Measurements from ENCODE around the gene F8.

Gene F8

DNA sequence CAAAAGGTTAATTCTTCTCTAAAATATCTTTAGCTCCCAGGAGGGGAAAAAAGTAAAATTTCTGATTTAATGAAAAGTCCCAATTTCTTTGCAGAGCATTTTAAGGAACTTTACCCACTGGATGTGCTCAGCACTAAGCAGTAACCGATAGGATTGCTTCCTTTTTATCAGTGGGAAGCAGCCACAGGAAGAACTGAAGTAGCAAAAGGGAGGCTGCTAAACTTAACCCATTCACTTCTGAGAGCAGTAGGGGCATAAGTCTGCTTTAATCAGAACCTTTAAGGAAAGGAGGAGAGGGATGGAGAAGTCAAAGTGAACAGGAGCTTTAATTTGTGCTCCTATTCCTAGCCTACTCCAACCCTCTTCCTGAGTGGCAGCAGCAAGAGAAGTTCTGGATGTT, at the start of gene F8:
TSS of gene F8 (minus strand) at position 139 of the 400 bp plus-strand sequence. CDS start 171 bp downstream, outside the sequence.
- peak; percentile 47 for DNase-seq

DNA sequence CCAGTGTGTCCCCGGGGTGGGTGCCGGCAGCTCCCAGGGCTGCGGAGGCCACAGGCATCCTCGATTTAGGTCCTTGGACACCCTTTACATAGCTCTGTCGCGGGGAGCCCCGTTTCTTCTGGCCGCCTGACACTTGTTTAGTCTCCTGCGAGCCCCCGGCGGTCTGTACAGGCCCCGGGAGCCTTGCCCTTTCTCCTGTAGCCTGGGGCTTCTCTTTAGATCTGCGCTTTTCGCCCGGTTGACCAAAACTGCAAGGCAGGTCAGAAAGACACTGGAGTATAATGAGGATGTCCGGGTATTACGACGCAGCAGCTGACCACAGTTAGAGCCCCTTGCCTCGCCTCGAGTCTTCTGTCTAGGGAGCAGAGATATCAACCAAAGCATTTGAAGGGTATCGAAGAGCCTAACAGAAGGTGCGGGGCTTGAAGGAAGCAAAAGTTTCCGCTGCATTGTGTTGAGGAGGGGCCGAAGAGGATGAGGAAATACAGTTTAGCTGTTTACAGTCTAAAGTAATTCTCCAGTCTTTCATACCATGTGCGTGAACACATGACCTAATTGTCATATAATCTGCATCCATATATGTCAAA, 49.3 kb upstream of the F8 start:
- DNase-seq: peak; percentile 43

DNA sequence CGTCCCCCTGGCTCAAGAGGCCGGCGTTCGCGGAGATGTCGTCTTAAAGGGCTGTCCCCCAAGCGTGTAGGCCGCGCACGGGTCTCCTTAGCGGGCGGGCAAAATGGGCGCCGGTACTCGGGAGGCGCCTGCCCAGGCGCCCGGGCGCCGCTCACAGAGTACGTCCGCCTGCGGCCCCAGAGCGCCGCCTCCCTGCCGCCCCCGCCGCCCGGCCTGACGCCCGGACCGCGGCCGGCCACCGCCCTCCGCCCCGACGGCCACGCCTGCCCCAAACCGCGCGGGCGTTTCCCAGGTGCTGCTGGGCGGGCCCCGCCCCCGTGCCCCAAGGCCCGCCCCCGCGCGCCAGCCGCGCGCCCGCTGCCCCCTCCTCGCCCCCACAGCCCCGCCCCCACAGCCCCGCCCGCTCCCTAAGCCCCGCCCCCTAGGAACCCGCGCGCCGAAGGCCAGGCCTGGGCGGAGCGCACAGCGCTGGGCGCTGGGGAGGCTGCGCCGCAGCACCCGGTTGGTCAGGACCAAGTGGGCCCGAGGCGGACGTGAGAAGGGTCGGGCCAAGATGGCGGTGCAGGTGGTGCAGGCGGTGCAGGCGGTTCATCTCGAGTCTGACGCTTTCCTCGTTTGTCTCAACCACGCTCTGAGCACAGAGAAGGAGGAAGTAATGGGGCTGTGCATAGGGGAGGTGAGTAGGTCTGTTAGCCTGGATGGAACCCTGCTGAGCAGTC, 48.6 kb upstream of the F8 start, which contains the start of the genes BRCC3, CMC4 and MTCP1:
TSS of gene BRCC3 (plus strand) at position 534 of the 719 bp plus-strand sequence. CDS start at position 554, 20 bp downstream.
TSS of gene CMC4 (minus strand) at position 162 of the 719 bp plus-strand sequence. CDS start 7,113 bp downstream, outside the sequence.
TSS of gene MTCP1 (minus strand) at position 162 of the 719 bp plus-strand sequence. CDS start 5,126 bp downstream, outside the sequence.
- peak; percentile 93 for DNase-seq

DNA sequence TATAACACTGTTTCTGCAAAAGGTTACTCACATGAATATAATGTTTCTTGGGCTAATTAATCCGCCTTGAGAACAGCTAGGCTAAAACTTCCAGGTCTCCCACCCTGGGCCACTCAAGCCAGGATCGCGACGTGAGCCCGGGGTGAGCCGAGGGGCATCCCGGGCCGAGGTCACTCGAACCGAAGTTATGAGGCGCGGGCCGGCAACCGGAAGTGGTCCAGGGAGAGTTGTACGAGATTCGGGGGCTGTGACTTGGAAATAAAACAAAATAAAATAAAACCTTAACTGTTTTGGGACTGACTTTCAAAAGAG, 48.1 kb upstream of the F8 start:
- no peak for DNase-seq

DNA sequence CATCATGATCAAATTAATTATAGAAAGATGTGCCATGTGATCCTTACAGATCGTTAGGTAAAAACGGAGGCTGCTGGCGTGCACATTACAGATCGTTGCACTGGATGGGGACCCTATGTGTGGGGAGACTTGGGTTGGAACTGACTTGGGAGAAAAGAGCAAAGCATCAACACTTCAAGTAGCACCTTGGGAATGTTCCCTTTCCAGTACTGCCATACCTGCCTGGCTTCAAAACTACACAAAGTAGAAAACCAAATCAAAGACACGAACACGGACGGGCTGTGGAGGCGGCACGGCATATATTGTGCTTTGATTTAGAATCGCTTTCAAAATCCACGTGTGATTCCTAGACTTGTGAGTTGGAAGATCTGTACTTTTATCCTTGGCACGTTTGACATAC, 47.5 kb upstream of the F8 start:
- no peak for DNase-seq

DNA sequence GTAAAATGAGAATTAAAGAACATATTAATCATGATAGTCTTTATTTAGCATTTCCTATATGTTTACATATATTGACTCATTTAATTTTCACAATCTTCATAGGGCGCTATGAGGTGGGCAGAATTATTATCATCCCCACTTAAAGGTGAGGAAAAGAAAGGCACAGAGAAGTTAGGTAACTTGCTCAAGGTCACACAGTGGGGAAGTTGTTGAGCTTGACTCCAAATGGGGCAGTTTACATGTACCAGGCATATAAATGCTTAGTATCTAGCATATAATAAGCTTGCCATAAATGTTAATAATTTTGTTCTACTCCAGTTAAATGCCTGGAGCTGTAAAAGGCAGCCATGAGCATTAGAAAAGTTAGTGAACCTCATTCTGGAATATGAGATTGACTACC, 46.9 kb upstream of the F8 start:
- no peak for DNase-seq

DNA sequence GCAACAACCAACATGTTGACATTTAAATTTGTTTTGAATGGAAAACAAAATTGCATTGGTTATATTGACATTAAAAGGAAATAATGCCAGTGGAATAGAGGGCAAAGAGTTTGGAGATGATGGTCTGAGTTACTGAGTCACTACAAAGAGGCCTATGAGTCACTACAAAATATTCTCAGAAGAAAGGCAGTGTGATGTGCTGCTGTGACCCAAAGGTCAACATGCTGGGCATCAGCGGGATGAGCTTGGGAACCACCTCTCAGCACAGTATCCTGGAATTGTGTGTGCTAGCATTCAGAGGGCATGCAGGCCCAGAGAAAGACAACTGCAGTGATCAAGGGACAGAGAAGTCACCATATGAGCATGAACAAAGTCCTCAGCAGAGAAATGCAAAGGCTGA, 45.6 kb upstream of the F8 start:
- DNase-seq: no peak

DNA sequence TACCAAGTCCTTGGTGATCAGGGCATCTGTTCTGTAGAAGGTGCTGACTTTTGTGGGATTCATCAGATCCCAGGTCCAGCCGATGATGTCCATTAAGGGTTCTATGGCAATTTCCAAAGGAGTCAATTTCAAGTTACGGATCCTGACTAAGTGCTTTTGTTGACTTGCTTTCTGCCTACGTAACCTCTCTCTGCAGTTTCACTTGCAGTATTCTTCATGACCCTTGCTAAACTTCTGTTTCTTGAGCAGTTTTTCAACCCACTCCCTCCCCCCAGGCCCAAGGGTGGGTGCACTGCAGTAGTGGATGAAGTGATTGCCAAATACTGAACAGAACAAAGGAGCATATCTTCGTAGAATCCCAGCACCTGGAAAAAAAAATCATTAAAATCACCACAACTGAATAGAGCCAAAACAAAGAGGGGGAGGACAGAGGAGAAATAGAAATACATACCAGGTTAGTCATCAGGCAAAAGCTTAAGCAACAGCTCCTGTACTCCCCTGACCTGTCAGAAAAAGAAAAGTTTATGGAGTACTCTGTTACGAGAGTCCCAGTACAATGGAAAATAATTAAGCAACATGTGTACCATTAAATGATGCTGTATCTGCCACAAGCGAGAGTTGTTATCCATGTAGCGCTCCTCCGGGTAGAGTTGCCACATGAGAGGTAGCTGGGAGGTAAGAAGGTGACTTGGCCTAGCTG, 42.7 kb upstream of the F8 start:
- no peak for DNase-seq

DNA sequence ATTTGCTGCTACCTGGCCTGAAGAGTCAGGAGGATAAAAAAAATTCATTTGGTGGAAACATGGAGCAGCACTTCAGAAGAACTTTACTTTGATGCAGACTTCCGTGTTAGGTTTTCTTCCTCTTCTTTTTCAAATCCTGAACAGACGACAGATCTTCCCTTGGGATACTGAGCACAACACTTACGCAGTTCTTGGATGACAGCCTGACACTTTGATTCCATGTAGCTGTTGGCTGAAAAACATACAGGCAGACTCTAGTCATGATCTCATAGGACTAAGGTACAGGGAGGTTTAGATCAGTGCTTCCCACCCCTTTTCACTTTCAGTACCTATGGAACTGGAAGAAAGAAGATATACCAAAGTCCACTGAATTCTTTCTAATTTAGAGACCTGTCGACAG, 39.2 kb upstream of the F8 start:
- DNase-seq: no peak

DNA sequence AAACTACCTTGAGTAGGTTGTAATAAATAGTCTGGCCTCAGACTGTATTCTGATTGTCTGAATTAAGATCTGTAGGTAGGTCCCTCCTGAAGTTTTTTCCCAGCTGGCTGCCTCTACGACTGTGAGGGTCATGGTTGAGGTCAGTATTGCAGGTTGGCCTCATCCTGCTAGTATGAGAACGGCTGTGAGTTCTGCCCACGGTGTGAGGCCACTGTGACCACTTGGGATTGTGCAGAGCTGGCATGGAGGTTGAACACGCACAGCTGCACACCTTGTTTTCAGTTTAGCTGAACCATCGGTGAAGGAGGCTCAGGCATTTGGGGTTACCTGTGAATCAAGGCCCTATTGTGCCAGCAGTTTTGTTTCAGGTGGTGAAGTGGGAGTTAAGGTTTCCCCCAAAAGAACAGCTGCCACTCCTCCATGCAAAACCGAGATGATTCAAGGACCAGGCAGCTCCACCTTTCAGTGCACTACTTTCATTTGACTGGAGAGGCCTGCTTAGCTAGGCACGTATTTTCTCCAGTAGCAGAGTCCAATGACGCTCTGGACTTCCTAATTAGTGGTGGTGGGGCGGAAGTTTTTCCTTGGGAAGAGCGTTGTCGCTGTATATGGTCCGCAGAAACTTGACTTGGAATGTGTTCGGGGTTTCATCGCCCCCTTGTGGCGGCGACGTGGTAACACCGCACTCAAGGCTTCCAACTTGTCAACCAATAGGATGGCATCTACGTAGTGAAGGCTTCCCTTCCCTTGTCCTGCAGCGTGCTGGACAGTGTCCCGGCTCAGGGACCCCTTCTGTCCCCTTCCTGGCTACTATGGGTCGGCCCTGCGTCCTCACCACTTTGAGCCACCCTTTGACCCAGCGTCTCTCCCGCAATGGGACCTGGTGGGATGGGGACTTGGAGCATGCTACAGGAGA, 34.6 kb upstream of the F8 start:
- peak; percentile 72 for DNase-seq

DNA sequence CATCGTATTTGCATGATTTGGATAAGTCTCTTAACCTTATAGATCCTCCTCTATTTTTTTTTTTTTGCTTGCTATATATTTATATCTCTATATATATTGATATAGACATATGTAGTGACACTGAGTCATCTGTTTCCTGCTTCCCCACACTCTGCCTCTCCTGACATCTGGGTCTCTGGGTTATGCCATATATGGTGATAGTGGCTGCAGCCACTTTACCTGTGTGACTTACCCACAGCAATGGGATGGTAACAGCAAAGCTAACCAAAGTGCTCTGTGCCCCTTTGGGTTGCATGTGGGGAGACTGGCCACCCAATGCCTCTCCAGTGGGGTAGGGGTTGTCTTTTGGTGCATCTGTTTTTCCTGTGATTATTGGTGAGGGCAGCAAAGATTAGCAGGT, 33.9 kb upstream of the F8 start:
- no peak for DNase-seq

DNA sequence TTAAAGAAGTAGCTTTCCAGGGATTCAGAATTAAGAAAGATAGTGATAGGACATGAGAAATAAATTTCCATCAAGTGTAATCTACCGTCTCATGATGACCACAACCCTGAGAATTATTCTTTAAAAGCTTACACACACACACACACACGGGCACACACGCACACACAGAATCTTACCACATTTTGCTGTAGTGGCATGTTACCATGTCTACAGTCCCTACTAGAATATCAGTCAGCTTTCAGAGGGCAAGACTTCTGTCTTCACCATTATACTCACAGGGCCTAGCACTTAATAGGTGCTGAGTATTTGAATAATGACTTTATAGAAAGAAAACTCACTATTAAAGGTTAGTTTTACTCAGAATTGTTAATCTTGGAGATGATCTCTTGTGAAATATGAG, 33.0 kb upstream of the F8 start:
- DNase-seq: no peak

DNA sequence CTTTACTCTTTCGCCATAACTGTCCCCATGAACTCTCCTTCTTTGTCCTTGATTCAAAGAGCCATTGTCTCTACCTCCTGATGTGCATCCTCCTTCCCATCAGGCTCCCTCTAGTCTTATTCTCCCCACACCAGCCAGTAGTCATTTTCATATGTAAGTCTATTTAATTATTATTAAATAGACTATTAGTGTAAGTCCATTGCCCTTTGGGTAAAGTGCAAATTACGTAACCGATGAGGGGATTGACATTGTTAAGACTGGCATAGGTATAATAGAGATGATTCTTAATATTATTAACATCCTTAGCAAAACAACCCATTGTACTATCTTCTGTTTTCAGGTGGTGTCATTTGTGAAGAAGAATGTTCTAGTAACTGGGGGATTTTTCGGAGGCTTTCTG, 31.7 kb upstream of the F8 start:
- no peak for DNase-seq

DNA sequence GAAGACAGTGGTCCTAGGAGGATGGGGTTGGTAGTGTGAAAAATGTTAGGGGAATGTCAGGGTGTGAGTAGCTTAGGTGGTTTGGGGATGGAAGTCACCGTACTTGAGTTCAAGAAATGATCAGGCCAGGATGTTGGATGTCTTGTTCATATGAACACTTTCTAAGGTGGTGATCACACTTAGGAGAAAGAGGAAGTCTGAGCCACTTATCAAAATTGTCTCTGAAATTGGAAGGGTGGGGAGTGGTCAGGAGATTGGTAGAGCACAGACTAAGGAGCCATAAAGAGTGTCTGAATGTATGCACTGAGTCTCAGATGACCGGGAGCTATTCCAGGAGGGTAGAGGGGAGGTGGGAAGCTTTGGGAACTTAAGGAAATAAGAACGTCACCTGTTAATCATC, 31.1 kb upstream of the F8 start:
- no peak for DNase-seq

DNA sequence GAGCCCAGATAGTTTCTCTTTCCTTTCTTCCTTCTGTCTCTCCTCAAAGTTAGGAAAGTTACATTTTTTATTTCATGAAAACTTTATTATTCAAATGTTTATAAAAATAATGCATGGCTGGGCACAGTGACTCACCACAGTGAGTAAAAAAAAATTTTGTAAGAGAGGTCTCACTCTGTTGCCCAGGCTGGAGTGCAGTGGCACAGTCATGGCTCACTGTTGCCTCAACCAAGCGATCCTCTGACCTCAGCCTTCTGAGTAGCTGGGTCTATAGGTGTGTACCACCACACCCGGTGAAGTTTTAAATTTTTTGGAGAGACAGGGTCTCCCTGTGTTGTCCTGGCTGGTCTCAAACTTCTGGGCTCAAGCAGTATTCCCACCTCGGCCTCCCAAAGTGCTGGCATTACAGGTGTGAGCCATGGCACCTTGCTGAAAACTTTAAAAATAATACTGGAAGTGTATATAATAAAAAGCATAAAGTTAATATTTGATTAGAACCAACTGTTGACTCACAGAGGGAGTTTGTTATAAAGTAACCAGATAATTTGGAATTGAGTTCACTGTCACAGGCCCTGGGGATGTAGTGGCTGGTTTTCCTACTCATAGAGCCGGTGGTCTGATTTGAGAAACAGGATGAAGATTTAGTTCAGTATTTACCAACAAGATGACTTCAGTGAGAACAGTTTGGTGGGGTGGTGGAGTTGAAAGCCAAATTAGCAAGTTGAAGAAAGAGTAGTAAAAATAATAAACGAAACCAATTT, 30.4 kb upstream of the F8 start:
- DNase-seq: no peak

DNA sequence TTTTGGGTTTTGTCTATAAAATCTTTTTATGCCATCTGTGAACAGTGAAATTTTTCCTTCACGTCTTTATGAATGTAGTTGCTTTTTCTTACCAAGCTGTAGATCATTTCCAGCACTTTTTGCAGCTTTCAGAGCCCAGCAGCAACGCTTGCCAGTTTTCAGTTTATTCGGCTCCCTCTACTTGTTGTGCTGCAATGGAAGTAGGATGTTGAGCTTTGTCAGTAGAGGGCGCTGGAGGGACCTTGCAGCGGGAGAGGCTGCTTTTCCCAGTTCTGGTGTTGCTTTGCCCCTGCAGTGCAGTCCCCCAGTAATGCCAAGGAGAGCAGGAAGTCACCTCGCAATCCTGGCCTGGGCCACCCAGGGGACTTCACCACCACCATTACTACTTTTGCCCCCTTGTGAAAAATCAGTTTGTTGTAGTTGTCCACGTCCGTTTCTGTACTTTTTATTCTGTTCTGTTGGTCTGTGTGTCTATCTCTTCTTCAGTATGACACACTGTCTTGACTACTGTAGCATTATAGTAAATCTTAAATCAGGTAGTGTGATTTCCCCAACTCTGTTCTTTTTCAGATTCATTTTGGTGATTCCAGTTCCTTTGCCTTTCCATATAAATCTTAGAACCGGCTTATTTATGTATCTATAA, 26.6 kb upstream of the F8 start:
- DNase-seq: peak; percentile 78

DNA sequence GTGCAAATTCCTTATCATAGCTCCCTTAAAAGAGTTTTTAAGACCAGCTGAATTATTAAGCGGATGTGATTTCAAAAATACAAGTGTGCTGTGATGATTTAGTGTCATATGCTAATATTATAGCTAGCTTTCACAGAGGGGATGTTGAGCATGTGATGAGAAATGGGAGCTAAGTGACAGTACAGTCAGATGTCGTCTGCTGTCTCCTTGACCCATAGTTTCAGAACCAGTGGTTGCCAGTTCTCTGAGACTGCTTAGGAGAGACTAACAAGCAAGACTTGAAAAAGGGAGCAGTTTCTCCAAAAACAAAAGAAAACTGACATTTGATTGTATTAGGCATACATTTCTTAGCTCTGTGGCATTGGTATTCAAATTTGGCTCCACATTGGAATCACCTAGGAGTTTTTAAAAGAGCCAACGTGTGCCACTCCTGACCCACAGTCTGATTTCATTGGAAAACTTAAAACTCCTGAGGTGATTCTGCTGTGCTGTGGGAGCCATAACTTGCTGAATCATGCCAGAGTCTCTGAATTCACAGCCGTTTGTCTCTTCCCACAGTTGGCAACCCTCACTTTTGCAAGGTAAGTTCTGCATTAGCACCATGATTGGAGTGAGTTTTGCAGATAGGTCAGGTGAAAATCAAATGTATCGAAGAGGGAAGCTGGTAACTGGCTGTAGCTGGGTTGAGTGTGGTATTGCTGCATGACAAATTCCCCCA, 24.4 kb upstream of the F8 start:
- DNase-seq: no peak

DNA sequence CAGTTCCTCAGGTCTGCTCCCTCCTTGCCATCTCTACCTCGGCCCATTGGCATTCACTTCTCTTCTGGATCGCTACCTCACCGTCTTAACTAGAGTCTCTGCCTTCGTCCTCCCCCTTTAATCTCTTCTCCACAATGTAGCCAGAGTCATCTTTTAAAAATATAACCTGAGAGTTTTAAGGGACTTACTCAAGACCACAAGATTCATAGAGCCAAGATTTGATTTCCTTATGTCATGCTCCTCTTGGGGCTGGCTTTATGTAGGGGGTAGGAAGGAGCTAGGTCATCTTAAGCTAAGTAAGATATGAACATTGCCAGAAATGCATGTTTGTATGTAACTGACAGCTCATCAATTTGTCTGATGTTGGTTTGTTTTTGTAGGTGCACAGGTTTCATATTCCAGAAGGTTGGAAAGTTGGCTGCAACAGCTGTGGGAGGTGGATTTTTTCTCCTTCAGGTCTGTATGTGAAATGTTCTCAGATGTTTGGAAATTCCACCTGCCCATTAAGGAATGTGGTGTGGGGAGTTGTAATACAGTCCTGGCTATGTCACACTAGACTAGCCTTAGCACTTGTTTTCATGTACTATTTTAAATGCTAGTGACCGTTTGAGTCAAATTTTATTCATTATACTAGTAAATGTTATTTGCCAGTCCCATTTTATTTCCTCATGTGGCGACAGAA, 23.7 kb upstream of the F8 start:
- no peak for DNase-seq

DNA sequence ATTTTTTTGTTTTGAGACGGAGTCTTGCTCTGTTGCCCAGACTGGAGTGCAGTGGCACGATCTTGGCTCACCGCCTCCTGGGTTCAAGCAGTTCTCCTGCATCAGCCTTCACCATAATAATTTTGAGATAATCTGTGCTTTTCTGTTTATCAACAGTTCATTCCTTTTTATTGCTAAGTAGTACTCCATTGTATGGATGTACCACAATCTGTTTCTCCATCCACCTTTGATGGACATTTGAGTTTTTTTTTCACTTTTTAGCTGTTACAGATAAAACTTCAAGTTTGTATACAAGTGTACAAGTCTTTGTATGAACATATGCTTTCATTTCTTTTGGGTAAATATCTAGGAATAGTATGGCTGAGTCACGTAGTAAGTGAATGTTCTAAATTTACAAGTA, 13.2 kb upstream of the F8 start:
- no peak for DNase-seq

DNA sequence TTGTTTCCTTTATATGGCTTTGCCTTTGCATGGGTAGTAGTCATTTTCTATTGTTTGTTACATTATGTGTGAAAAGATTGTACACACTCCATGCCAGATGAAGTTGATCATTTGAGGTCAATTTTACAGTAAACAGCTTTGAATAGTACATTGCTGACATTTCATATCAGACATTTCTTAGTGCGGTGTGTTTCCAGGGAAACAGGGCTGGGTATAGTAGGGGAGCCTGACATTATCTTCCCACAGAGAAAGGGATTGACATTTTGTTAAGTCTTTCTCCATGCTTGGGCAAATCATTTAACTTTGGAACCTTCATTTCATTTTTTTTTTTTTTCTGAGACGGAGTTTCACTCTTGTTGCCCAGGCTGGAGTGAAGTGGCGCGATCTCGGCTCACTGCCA, 9.1 kb upstream of the F8 start:
- DNase-seq: no peak
